Embryonic facial prominence (tissue), 1 donor: ENCODE results near the gene DVL2.
A peak's percentile ranks its signal among the peaks of the same experiment; 100 is the strongest.

Experiments
- DNase-seq: peaks from one replicate; pipeline ENCODE4 v3.0.0-alpha.2; 2016; ENCODE audit errors: extremely low spot score

Gene DVL2

GRCh38 chr17:7234083-7234951, at the start of gene DVL2:
Gene DVL2, minus strand, starts transcription at chr17:7234517. Its CDS starts 255 bp downstream, at chr17:7234262.
- peak; percentile 97 for DNase-seq

GRCh38 chr17:7283471-7284216, 49.3 kb upstream of the DVL2 start:
- DNase-seq = no peak

GRCh38 chr17:7282752-7283321, 48.5 kb upstream of the DVL2 start:
- DNase-seq = no peak

- no peak for DNase-seq
Measured at GRCh38 chr17:7281953-7282751, 47.8 kb upstream of the DVL2 start.

GRCh38 chr17:7281074-7281952, 47.0 kb upstream of the DVL2 start, which contains the start of gene SLC2A4:
Gene SLC2A4, plus strand, starts transcription at chr17:7281718. Its CDS starts 217 bp downstream, at chr17:7281935.
- DNase-seq = peak; percentile 85

GRCh38 chr17:7280519-7281073, 46.3 kb upstream of the DVL2 start:
- peak; percentile 58 for DNase-seq

GRCh38 chr17:7279448-7279847, 45.1 kb upstream of the DVL2 start:
- no peak for DNase-seq

- no peak for DNase-seq
Measured at GRCh38 chr17:7266784-7267183, 32.5 kb upstream of the DVL2 start.

GRCh38 chr17:7263801-7264078, 29.4 kb upstream of the DVL2 start:
- DNase-seq = no peak

GRCh38 chr17:7262935-7263800, 28.9 kb upstream of the DVL2 start:
- no peak for DNase-seq

- no peak for DNase-seq
Measured at GRCh38 chr17:7262192-7262934, 28.0 kb upstream of the DVL2 start, which contains the start of gene CLDN7. Gene CLDN7, minus strand, starts transcription at chr17:7262478. Its CDS starts 435 bp downstream, at chr17:7262043.

- DNase-seq = no peak
Measured at GRCh38 chr17:7261379-7262191, 27.3 kb upstream of the DVL2 start.

GRCh38 chr17:7260651-7261378, 26.5 kb upstream of the DVL2 start:
- DNase-seq = no peak

GRCh38 chr17:7260151-7260550, 25.8 kb upstream of the DVL2 start:
- DNase-seq = no peak

- DNase-seq = no peak
Measured at GRCh38 chr17:7259555-7259889, 25.2 kb upstream of the DVL2 start.

- no peak for DNase-seq
Measured at GRCh38 chr17:7258731-7259554, 24.6 kb upstream of the DVL2 start.
